GM21367 (cell line): ENCODE measurements around the gene USB1.

Experiments used
- ATAC-seq: cut with Tn5 transposase; IDR thresholded peaks from one replicate; pipeline ENCODE4 v1.9.1; 2021; ENCODE audit not compliant: unreplicated experiment

The USB1 gene

GRCh38 chr16:58000706-58001676 lies at the start of gene USB1:
Gene USB1, plus strand, starts transcription at chr16:58001407. Its CDS starts 77 bp downstream, at chr16:58001484.
- ATAC-seq = peak; percentile 73

- ATAC-seq = no peak
Observed at GRCh38 chr16:57952909-57953308, 48.3 kb upstream of the USB1 start.

GRCh38 chr16:57953857-57954256 lies 47.4 kb upstream of the USB1 start:
- no peak for ATAC-seq

GRCh38 chr16:57955572-57956188 lies 45.5 kb upstream of the USB1 start:
- ATAC-seq = no peak

- ATAC-seq = no peak
Observed at GRCh38 chr16:57956270-57956808, 44.9 kb upstream of the USB1 start.

- ATAC-seq = no peak
Observed at GRCh38 chr16:57956924-57957672, 44.1 kb upstream of the USB1 start.

GRCh38 chr16:57957673-57958392 lies 43.4 kb upstream of the USB1 start:
- no peak for ATAC-seq

- no peak for ATAC-seq
Observed at GRCh38 chr16:57958544-57958943, 42.7 kb upstream of the USB1 start.

GRCh38 chr16:57959121-57959520 lies 42.1 kb upstream of the USB1 start:
- ATAC-seq = no peak

- no peak for ATAC-seq
Observed at GRCh38 chr16:57959804-57960203, 41.4 kb upstream of the USB1 start.

GRCh38 chr16:57960310-57960709 lies 40.9 kb upstream of the USB1 start:
- no peak for ATAC-seq

GRCh38 chr16:57960826-57961472 lies 40.3 kb upstream of the USB1 start:
- no peak for ATAC-seq

- ATAC-seq = no peak
Observed at GRCh38 chr16:57961538-57961937, 39.7 kb upstream of the USB1 start.

GRCh38 chr16:57962046-57962445 lies 39.2 kb upstream of the USB1 start:
- ATAC-seq = no peak

GRCh38 chr16:57962756-57963155 lies 38.5 kb upstream of the USB1 start:
- ATAC-seq = no peak

GRCh38 chr16:57964157-57964700 lies 37.0 kb upstream of the USB1 start:
- ATAC-seq = no peak

GRCh38 chr16:57966204-57966771 lies 34.9 kb upstream of the USB1 start:
- no peak for ATAC-seq

GRCh38 chr16:57966986-57967385 lies 34.2 kb upstream of the USB1 start:
- no peak for ATAC-seq

- no peak for ATAC-seq
Observed at GRCh38 chr16:57967916-57968315, 33.3 kb upstream of the USB1 start.
